DND-41 (cell line): Measurements from ENCODE around the gene RAB28.

ENCODE experiments used
- ATAC-seq: fragments of 200-7000 bp; cut with Tn5 transposase; 3 replicates; pipeline ENCODE4 v1.9.1; 2021; ENCODE audit warnings: low read depth; ENCODE audit not compliant: insufficient read depth
- DNase-seq: peaks from one replicate; pipeline ENCODE4 v3.0.0-alpha.2; 2020
- H2AFZ ChIP-seq: 2 replicates; pipeline ENCODE4 v1.6.0; 2012; ENCODE audit warnings: low read depth, low read length
- H3K27ac ChIP-seq: 2 replicates; pipeline ENCODE4 v1.5.1; 2012; ENCODE audit warnings: low read length, inconsistent platforms
- H3K27me3 ChIP-seq: fragments of 200-600 bp; sonication (generic); 2 replicates; pipeline ENCODE4 v1.6.0; 2012; ENCODE audit warnings: low read length, mild to moderate bottlenecking, inconsistent platforms; ENCODE audit not compliant: insufficient read depth, poor library complexity
- H3K36me3 ChIP-seq: 2 replicates; pipeline ENCODE4 v1.5.1; 2012; ENCODE audit warnings: low read length, inconsistent platforms; ENCODE audit not compliant: insufficient read depth
- H3K4me1 ChIP-seq: 2 replicates; pipeline ENCODE4 v1.5.1; 2012; ENCODE audit warnings: mild to moderate bottlenecking, low read length; ENCODE audit not compliant: insufficient read depth
- H3K4me2 ChIP-seq: 2 replicates; pipeline ENCODE4 v1.6.0; 2012; ENCODE audit warnings: mild to moderate bottlenecking, moderate library complexity, low read length, inconsistent platforms; ENCODE audit not compliant: insufficient read depth
- H3K4me3 ChIP-seq, 2 experiments: fragments of 200-600 bp in 1 of 2; shearing (Covaris generic) in 1 of 2; 2 replicates each; pipeline ENCODE4 v1.5.1; 2012 to 2016; ENCODE audit warnings: inconsistent platforms in 2 of 2, low read length in 2 of 2, mild to moderate bottlenecking in 2 of 2, low read depth in 1 of 2, moderate library complexity in 1 of 2
- H3K79me2 ChIP-seq: 2 replicates; pipeline ENCODE4 v1.6.0; 2012; ENCODE audit warnings: low read length, inconsistent platforms; ENCODE audit not compliant: insufficient read depth
- H3K9ac ChIP-seq: 2 replicates; pipeline ENCODE4 v1.6.0; 2012; ENCODE audit warnings: low read depth, mild to moderate bottlenecking, inconsistent platforms, low read length, moderate library complexity
- H3K9me3 ChIP-seq: 2 replicates; pipeline ENCODE4 v1.5.1; 2012; ENCODE audit warnings: low read length, moderate library complexity, mild to moderate bottlenecking, inconsistent platforms; ENCODE audit not compliant: insufficient read depth, severe bottlenecking
- H4K20me1 ChIP-seq: 2 replicates; pipeline ENCODE4 v1.6.0; 2012; ENCODE audit warnings: low read length; ENCODE audit not compliant: insufficient read depth
- CTCF ChIP-seq: IDR thresholded peaks from 2 replicates; pipeline ENCODE4 v1.5.1; 2012; ENCODE audit warnings: borderline replicate concordance, low read length, moderate library complexity, mild to moderate bottlenecking; ENCODE audit not compliant: poor library complexity, severe bottlenecking; ENCODE audit errors: extremely low read depth
- EZH2 ChIP-seq: IDR thresholded peaks from 3 replicates; pipeline ENCODE4 v1.6.1; 2012; ENCODE audit warnings: borderline replicate concordance, low read depth, mild to moderate bottlenecking, moderate library complexity, low read length, inconsistent platforms; ENCODE audit not compliant: severe bottlenecking

The RAB28 gene

GRCh38 chr4:13493793-13494192, 9.7 kb upstream of the RAB28 start:
- no peaks in the 10 kb centered on the region for H3K9me3 ChIP-seq
- no peak overlapping the region for H3K27ac ChIP-seq
- no peaks in the 10 kb centered on the region for H3K4me1 ChIP-seq
- H3K36me3 ChIP-seq = no peaks in the 10 kb centered on the region
- DNase-seq = no peak
- TF ChIP-seq EZH2 (no peak), CTCF (no peak)
- no peak overlapping the region for H2AFZ ChIP-seq
- peaks cover 9% of the 10 kb centered on the region for H3K27me3 ChIP-seq
- no peaks in the 10 kb centered on the region for H4K20me1 ChIP-seq
- no peak overlapping the region for H3K9ac ChIP-seq
- no peak for ATAC-seq
- H3K4me3 ChIP-seq = no peak overlapping the region
- H3K79me2 ChIP-seq = no peaks in the 10 kb centered on the region
- no peak overlapping the region for H3K4me2 ChIP-seq

- DNase-seq (no peak), ATAC-seq (no peak)
- Histone ChIP-seq H3K27me3 (peaks cover 5% of the 10 kb centered on the region), H3K4me2 (no peak overlapping the region), H2AFZ (no peak overlapping the region), H3K79me2 (no peaks in the 10 kb centered on the region), H3K4me1 (no peaks in the 10 kb centered on the region), H3K27ac (no peak overlapping the region), H4K20me1 (no peaks in the 10 kb centered on the region), H3K36me3 (no peaks in the 10 kb centered on the region), H3K9me3 (peaks cover 1% of the 10 kb centered on the region), H3K9ac (no peak overlapping the region), H3K4me3 (no peak overlapping the region)
- TF ChIP-seq EZH2 (no peak), CTCF (no peak)
Observed at GRCh38 chr4:13492747-13493146, 8.6 kb upstream of the RAB28 start.

GRCh38 chr4:13484749-13485221, 645 bp upstream of the RAB28 start:
- Histone ChIP-seq H3K4me3 (peak overlapping the region; percentile 57 to 93), H3K79me2 (peaks cover 42% of the 10 kb centered on the region), H3K27me3 (no peaks in the 10 kb centered on the region), H2AFZ (peak overlapping the region; percentile 91), H3K4me2 (peak overlapping the region; percentile 84), H3K9me3 (peaks cover 3% of the 10 kb centered on the region), H3K27ac (peak overlapping the region; percentile 99), H4K20me1 (no peaks in the 10 kb centered on the region), H3K4me1 (peaks cover 41% of the 10 kb centered on the region), H3K36me3 (no peaks in the 10 kb centered on the region; the same call in 1 of the 2 replicates), H3K9ac (peak overlapping the region; percentile 91)
- DNase-seq = no peak
- TF ChIP-seq CTCF = no peak
- no peak for TF ChIP-seq EZH2
- ATAC-seq = peak; percentile 54

GRCh38 chr4:13483768-13484121, 395 bp downstream of the RAB28 start:
- peak; percentile 48 for DNase-seq
- peaks cover 41% of the 10 kb centered on the region for H3K4me1 ChIP-seq
- peaks cover under 1% of the 10 kb centered on the region for H3K36me3 ChIP-seq
- no peaks in the 10 kb centered on the region for H4K20me1 ChIP-seq
- no peak for TF ChIP-seq CTCF
- TF ChIP-seq EZH2 = no peak
- peak overlapping the region; percentile 91 for H2AFZ ChIP-seq
- H3K9ac ChIP-seq = peak overlapping the region; percentile 91
- H3K79me2 ChIP-seq = peaks cover 48% of the 10 kb centered on the region
- peak; percentile 15; the same call in 2 of the 3 replicates for ATAC-seq
- H3K27me3 ChIP-seq = no peaks in the 10 kb centered on the region
- peak overlapping the region; percentile 99 for H3K27ac ChIP-seq
- H3K4me2 ChIP-seq = peak overlapping the region; percentile 84
- peaks cover 3% of the 10 kb centered on the region for H3K9me3 ChIP-seq
- peak overlapping the region; percentile 57 to 93 for H3K4me3 ChIP-seq
